ENCODE results near the gene KATNAL1. TPM values are rescaled to one million over a fixed set of nuclear protein-coding genes. Genes with fewer than 3 reads are reported as not detected.

KATNAL1 gene
- total RNA-seq, 2 donors from 2014 or later = 12.8 to 16.4 TPM

DNA sequence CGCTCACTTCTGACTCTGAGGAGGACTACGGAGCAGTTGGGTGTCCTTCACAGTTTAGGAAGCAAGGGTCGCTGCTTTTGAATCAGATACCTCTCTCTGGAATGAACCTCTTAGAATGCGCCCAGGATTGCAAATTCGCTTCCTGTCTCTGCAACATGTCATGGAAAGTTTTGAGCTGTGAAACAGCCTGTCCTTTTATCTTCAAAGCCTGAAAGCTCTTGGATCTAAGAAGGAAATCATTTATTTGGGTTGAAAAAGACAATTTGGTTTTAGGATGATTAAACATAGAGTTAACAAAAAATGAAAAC, 134.1 kb downstream of the KATNAL1 start:
- no peak for TF ChIP-seq POLR2A (IDR thresholded peaks at IDR 0.05)
- TF ChIP-seq, protein P1, sequence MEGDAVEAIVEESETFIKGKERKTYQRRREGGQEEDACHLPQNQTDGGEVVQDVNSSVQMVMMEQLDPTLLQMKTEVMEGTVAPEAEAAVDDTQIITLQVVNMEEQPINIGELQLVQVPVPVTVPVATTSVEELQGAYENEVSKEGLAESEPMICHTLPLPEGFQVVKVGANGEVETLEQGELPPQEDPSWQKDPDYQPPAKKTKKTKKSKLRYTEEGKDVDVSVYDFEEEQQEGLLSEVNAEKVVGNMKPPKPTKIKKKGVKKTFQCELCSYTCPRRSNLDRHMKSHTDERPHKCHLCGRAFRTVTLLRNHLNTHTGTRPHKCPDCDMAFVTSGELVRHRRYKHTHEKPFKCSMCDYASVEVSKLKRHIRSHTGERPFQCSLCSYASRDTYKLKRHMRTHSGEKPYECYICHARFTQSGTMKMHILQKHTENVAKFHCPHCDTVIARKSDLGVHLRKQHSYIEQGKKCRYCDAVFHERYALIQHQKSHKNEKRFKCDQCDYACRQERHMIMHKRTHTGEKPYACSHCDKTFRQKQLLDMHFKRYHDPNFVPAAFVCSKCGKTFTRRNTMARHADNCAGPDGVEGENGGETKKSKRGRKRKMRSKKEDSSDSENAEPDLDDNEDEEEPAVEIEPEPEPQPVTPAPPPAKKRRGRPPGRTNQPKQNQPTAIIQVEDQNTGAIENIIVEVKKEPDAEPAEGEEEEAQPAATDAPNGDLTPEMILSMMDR (IDR thresholded peaks at IDR 0.05) = no peak
- TF ChIP-seq POLR2AphosphoS5 (IDR thresholded peaks at IDR 0.05) = no peak
- no peak overlapping the region for H3K27ac ChIP-seq
- 75% methylated on average over 5 of the region's 5 CpGs for WGBS

DNA sequence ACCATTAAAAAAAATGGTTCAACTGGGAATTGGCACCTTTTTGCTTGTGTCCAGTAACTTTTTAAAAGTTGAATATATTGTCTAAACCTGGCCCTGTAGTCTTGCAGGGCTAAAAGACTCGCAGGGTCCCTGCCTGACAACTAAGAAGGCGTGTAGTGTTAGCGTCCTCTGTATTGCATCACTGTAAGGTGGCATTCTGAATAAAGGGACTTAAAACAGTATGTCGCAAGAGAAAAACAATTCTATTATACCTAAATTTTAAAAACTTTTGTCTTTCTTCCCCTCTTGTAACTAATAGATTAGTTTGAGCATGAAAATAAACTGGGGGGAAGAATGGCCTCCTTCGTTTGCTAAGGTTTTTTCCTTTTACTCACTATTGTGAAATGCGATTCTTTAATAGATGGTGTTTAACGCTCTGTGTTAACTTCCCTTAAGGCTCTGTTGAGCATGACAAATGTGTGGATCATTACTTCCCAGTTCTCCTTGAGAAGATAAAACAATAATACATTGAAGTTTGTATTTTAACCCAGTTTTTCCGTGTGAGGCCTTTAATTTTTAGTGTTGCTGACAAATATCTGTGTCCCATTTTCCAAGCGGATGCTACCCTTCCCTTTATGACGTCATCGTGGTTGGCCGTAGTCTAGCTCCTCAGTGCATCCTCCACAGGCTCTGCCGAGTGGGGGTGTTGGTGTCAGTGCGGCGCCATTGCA, 134.6 kb downstream of the KATNAL1 start:
- Histone ChIP-seq H3K4me3 (no peak overlapping the region), H3K27ac (no peak overlapping the region), H3K27me3 (replicated peaks; ENCODE audit: insufficient read depth) (no peaks in the 10 kb centered on the region), H3K36me3 (no peaks in the 10 kb centered on the region), H3K4me1 (replicated peaks) (no peaks in the 10 kb centered on the region), H3K9me3 (no peaks in the 10 kb centered on the region)
- intact Hi-C loops (cut with DNase I) = no loop called here
- DNase-seq (ENCODE audit: low spot score) = no peak
- TF ChIP-seq POLR2A (IDR thresholded peaks at IDR 0.05) (no peak), POLR2AphosphoS5 (IDR thresholded peaks at IDR 0.05) (no peak)
- TF ChIP-seq, protein P1 (IDR thresholded peaks at IDR 0.05) = no peak
- WGBS = 84% methylated on average over 15 of the region's 15 CpGs

More for the DNA sequence above, 134.1 kb downstream of the KATNAL1 start:
- no peak for DNase-seq (ENCODE audit: low spot score)
- intact Hi-C loops (cut with DNase I) = no loop called here
- Histone ChIP-seq H3K27me3 (replicated peaks; ENCODE audit: insufficient read depth) (no peaks in the 10 kb centered on the region), H3K4me3 (no peak overlapping the region), H3K4me1 (replicated peaks) (no peaks in the 10 kb centered on the region), H3K36me3 (no peaks in the 10 kb centered on the region), H3K9me3 (no peaks in the 10 kb centered on the region)

DNA sequence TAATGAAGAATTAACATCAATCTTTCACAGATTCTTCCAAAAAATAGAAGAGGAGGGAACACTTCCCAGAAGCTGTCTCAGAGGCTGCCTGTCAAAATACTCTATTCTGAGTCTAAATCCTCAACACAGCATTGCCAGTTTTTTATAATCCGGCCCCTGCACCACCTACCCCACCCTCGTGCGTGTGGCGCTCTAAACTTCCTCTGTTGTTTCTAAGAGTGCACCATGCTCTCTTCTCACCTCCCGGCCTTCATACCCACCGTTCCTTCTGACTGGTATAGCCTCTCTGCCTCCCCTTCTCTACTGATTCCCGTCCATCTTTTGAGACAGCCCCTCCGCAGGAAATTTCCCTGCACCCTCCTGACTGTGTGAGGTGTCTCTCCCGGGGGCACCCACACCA, 136.8 kb downstream of the KATNAL1 start:
- no peaks in the 10 kb centered on the region for H3K27me3 ChIP-seq (replicated peaks; ENCODE audit: insufficient read depth)
- no peak overlapping the region for H3K4me3 ChIP-seq
- TF ChIP-seq, protein P1 (IDR thresholded peaks at IDR 0.05) = no peak
- no peak overlapping the region for H3K27ac ChIP-seq
- no peaks in the 10 kb centered on the region for H3K9me3 ChIP-seq
- H3K4me1 ChIP-seq (replicated peaks) = no peaks in the 10 kb centered on the region
- WGBS = 55% methylated on average over 9 of the region's 9 CpGs
- no peak for DNase-seq (ENCODE audit: low spot score)
- intact Hi-C loops (cut with DNase I) = no loop called here
- no peaks in the 10 kb centered on the region for H3K36me3 ChIP-seq

DNA sequence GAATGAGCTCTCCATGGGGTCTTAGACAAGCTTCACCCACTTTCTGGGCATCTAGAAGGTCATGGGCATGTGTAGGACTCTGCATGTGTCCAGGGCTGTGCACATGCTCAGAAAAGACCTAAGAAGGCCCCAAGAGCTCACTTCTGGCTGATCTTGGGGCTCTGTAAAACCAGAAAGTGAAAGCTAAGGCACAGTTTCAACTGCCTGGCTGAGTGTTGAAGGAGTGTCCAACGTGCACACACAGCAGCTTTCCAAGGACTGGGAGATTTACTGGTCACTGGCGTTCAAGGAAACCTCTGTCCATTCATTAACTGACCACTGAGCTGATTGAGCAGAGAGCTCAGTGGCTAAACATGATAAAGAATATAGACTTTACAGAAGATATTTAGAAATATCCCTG, 137.9 kb downstream of the KATNAL1 start:
- H3K36me3 ChIP-seq = no peaks in the 10 kb centered on the region
- no peaks in the 10 kb centered on the region for H3K27me3 ChIP-seq (replicated peaks; ENCODE audit: insufficient read depth)
- intact Hi-C loops (cut with DNase I) = no loop called here
- H3K4me3 ChIP-seq = no peak overlapping the region
- no peak for TF ChIP-seq POLR2A (IDR thresholded peaks at IDR 0.05)
- no peak for TF ChIP-seq POLR2AphosphoS5 (IDR thresholded peaks at IDR 0.05)
- TF ChIP-seq, protein P1 (IDR thresholded peaks at IDR 0.05) = no peak
- H3K27ac ChIP-seq = no peak overlapping the region
- no peaks in the 10 kb centered on the region for H3K4me1 ChIP-seq (replicated peaks)
- 19% methylated on average over 2 of the region's 2 CpGs for WGBS
- H3K9me3 ChIP-seq = no peaks in the 10 kb centered on the region
- no peak for DNase-seq (ENCODE audit: low spot score)

DNA sequence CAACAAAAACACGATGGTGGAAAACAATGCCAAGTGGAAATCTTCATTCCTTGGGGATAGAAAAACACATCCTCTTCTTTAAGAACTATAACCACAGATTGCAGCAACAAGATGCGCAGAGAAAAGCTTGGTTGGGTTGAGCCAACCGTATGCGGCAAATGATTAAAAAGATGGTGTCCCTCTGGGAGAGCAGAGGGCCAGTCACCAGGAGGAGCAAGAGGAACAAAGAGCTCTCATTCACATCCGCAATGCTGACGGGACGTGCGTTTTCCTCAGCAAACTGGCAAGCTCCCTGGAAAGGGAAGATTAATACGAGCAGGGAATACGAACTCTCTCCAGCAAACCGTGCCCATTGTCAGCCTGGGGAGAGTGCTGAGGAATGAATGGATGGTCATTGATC, 141.6 kb downstream of the KATNAL1 start:
- Histone ChIP-seq H3K27me3 (replicated peaks; ENCODE audit: insufficient read depth) (no peaks in the 10 kb centered on the region), H3K36me3 (no peaks in the 10 kb centered on the region), H3K9me3 (no peaks in the 10 kb centered on the region), H3K27ac (no peak overlapping the region), H3K4me3 (no peak overlapping the region), H3K4me1 (replicated peaks) (no peaks in the 10 kb centered on the region)
- WGBS = 75% methylated on average over 11 of the region's 11 CpGs
- intact Hi-C loops (cut with DNase I) = no loop called here
- no peak for DNase-seq (ENCODE audit: low spot score)
- TF ChIP-seq POLR2AphosphoS5 (IDR thresholded peaks at IDR 0.05) (no peak), POLR2A (IDR thresholded peaks at IDR 0.05) (no peak)
- TF ChIP-seq, protein P1 (IDR thresholded peaks at IDR 0.05) = no peak

All from prostate gland (tissue), 2 donors.